ENCODE measurements around the gene ANK2.

The ANK2 gene

GRCh38 chr4:113094331-113094730 lies 44.9 kb downstream of the ANK2 start:
- DNase-seq (ENCODE audit: low read depth in 2 of 2): no peak

DNA sequence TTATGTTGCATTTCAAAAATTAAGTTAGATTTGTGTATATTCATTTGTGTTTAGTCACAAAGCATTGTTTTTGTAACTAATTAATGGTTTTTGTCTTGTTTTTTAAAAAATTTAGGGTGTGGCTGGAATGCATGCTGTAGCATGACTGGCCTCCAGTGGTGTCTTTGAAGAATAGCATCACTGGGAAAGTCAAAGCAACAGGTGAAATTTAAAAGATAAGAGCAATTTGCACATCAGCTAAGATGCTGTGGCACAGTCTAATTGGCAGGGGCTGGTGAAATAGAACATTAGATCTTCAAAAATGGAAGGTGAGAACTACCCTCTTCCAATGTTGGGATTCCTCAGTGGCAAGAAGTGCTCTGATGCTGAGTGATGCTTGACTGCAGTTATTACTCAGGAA lies 45.3 kb downstream of the ANK2 start:
- DNase-seq (ENCODE audit: low read depth in 2 of 2): no peak

DNA sequence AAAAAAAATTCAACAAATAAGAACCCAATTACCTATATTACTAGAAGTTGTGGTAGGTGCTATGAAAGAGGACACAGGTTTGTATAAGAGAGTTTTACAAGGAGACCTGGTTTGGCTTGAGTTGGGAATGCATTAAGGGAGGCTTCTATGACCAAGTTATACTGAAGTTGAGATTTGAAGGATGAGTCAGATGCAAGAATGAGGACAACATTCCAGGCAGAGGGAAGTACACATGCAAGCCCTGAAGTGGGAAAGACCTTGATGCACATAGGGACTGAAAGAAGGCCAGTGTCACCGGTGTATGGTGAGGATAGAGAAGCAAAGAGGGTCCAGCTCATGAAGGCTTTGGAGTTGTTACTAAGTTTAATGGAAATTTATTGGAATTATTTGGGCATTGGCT lies 52.2 kb downstream of the ANK2 start:
- no peak for DNase-seq (ENCODE audit: low read depth in 2 of 2)

GRCh38 chr4:113103556-113103955 lies 54.1 kb downstream of the ANK2 start:
- DNase-seq (ENCODE audit: low read depth in 2 of 2): no peak

GRCh38 chr4:113106108-113106507 lies 56.7 kb downstream of the ANK2 start:
- no peak for DNase-seq (ENCODE audit: low read depth in 2 of 2)

DNA sequence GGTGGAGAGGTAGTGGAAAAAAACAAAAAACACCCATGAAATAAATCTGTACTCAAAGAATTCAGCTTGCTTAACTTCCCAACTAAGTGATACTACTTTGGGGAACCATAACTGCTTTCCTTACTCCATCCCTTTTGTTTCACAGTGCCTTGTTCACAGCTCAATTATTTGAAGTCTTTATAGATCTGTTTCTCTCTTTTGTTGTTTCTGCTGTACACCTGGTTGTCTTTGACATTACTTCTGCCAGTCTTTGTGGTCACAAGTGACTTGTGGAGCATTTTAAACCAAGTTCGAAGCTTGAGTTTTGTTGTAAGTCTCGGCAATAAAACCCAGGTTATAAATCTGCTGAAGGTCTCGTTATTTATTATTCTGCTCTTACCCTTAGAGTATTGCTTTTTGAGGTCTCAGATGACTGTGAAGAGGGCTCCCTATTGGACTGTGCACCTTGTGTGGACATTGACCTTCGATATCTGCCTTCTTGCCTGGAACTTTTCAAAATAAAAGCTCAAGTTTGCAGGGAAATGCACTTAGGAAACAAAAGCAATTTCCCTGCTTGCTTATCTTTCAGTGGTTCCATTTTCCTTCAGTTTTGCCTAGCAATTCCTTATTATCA lies 59.8 kb downstream of the ANK2 start:
- DNase-seq (ENCODE audit: low read depth in 2 of 2): no peak

GRCh38 chr4:113112338-113112978 lies 63.0 kb downstream of the ANK2 start:
- no peak for DNase-seq (ENCODE audit: low read depth in 2 of 2)

GRCh38 chr4:113113151-113113550 lies 63.7 kb downstream of the ANK2 start:
- no peak for DNase-seq (ENCODE audit: low read depth in 2 of 2)

DNA sequence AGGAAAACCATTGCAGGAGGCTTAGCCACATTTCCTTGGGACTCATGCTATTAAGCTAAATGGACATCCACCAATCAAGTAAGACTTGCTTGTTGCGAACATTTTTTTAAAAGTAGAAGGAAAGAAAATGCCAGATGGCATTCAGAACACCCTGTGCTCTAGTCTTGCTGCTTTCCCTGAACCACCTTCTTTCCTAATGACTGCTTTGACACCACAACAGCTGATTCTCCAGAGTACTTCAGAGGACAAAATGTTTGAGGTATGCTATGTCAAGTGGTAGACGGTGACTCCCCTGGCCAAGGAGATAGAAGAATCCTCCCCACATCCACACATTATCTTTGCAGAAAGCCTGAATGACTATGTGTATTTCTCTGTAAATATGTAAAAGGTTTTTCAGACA lies 65.4 kb downstream of the ANK2 start:
- no peak for DNase-seq (ENCODE audit: low read depth in 2 of 2)

DNA sequence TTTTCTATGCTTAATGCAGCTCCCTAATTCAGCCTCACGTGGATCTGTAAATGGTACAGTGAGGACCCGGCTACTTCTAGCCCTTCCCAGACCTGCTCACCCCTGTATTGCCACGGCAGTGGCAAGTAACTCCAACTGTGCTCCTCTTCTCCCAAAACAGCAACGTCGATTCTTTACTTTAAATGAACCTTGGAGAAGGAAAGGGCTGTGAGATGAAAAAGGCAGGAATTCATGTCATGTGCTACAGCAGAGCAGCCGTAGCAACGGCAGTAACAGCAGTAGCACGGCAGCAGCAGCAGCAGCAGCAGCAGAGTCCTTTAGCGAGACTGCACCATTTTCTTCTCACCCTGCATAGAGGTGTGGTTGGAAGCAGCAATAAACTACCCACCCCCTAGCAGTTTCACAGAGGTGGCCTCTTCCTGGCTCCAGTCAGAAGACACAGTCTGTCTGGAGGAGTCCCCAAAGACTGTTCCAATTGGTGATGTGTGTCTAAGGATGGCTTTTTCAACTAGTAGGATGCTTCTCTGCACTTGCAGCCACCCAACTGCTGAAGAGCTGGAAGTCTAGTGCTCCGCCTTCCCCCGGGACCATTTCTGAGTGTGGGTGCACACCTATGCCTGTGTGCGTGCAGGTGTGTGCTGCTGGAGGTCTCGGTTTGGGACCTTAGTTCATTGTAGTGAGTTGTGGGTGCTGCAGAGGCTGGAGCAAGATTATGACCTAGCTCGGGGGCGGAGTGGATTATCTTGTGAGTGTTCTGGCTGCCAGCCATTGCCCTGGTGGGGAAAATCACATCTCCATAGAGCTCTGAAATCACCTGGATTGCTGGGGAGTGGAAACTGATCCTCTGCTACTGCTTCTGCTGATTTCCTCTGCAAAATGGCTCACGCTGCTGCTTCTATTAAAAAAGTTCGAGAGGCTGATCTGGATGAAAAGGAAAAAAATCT lies 67.2 kb downstream of the ANK2 start:
- no peak for DNase-seq (ENCODE audit: low read depth in 2 of 2)

- no peak for DNase-seq (ENCODE audit: low read depth in 2 of 2)
Measured at GRCh38 chr4:113117358-113117702, 67.9 kb downstream of the ANK2 start.

DNA sequence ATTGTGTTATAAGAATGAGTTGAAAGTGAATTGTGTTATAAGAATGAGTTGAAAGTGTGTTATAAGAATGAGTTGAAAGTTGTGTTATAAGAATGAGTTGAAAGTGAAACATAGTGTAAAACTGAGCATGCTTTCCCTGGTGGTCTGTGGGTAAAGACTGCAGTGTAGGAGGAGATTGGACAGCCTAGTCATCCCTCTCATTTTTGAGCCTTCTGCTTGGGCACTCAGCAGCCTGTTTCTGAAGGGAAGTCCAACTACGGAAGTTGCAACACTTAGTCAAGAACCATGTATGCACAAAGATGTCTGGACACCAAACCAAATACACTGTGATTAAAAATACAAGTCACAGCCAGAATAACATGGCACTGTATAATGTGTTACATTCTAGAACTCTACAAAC lies 72.6 kb downstream of the ANK2 start:
- DNase-seq (ENCODE audit: low read depth in 2 of 2): no peak

GRCh38 chr4:113125418-113125817 lies 76.0 kb downstream of the ANK2 start:
- DNase-seq (ENCODE audit: low read depth in 2 of 2): no peak

- no peak for DNase-seq (ENCODE audit: low read depth in 2 of 2)
Measured at GRCh38 chr4:113131136-113131535, 81.7 kb downstream of the ANK2 start.

DNA sequence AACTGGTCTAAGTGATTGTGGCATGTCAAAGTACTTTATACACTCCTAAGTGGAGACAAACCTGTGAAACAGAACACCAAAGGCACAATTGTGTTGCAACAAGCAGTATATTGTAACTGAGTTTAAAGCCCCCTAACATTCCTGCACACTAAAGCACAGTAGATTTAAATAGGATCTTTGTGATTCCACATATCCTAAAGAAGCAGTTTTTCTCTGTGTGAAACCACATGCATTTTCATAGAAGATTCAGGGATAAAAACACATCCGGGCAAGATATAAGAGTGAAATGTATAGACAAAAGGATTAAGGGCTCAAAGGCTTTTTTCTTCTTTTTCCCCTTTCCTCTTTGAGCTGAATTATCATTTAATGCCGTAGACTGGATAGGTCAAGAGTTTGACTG lies 82.2 kb downstream of the ANK2 start:
- DNase-seq (ENCODE audit: low read depth in 2 of 2): no peak

- no peak for DNase-seq (ENCODE audit: low read depth in 2 of 2)
Measured at GRCh38 chr4:113141901-113142346, 92.5 kb downstream of the ANK2 start.

- no peak for DNase-seq (ENCODE audit: low read depth in 2 of 2)
Measured at GRCh38 chr4:113142351-113142750, 92.9 kb downstream of the ANK2 start.

GRCh38 chr4:113144091-113144490 lies 94.6 kb downstream of the ANK2 start:
- no peak for DNase-seq (ENCODE audit: low read depth in 2 of 2)

- DNase-seq (ENCODE audit: low read depth in 2 of 2): no peak
Measured at GRCh38 chr4:113145147-113145518, 95.7 kb downstream of the ANK2 start.

DNA sequence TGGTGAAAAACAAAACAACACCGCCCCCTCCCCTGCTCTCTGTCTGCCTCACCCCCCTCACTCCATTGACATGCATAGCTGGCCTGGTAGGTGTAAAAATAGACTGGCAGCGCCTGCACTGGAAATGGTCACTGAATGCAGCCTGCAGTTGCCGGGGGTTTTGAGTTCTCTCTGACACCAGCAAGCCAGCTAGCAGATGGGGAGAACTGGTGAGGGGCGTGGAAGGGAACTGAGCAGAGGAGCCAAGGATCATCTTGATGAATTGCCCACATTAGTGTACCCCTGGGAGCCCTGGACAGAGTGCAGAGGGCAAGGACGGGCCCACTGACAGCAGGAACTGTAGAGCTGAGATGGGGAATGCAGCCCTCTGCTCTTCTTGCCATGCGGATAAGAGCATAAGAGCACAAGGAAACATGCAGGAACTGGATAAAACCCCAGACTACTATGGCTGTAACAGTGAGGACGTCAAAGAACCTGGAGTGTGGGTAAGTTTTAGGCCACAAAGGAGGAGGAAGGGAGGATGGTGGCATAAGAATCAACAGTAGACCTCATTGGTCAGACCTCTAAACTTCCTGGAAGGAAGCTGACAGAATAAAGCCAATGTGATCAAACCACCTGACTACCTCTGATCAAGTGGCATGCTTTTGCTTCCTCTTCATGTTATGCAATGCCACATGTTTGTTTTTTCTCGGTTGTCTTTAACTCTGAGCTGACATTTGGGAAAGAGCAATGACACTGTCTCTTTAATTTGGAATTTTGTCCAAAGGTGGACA lies 96.3 kb downstream of the ANK2 start:
- DNase-seq (ENCODE audit: low read depth in 2 of 2): no peak

DNA sequence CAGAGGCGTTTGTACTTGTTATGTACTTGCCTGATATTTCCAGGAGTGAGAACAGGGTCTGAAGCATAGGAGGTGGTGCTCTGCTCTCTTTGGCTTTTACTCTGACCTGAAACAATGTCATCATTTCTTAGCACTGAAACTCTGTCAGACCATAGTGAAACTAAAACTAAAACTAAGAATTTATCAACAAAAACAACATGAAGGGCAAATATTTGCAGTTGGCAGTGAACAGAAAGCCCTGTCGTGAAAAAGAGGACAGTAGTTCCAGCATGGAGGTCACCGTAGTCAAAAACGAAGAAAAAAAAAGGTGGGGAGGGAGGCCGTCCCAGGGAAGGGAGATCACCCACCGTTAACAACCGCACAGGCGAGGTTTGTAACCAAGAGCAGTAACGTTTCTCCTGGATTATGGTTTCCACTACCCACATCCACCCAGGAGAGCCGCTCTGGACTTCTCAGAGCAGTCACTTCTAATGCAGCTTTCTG lies 97.5 kb downstream of the ANK2 start:
- DNase-seq (ENCODE audit: low read depth in 2 of 2): no peak

GRCh38 chr4:113147498-113148111 lies 98.2 kb downstream of the ANK2 start:
- DNase-seq (ENCODE audit: low read depth in 2 of 2): no peak
